Smooth muscle cell of the brain vasculature (primary cell): ENCODE measurements around the gene NRXN3.

Experiments used
- DNase-seq: peaks from one replicate; pipeline ENCODE4 v3.0.0-alpha.2; 2012; ENCODE audit warnings: low read depth, low spot score

Gene NRXN3

DNA sequence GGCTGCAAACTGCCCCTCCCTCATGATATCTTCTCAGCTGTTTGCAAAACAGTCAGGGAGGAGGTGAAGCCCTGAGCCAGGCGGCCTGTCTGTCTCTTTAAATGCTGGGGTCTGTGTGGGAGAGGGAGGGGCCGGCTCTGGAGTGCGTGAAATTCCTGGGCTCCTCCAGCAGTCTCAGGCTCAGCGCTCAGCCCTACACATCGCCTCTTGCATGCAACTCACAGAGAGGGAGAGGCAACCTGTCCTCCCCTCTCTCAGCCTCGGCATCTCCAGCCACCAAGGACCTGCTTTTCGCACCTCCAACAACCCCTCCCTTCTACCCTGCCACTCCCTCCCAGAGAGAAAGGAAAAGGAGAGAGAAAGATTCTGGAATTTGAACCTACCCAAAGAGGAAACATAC, at the start of gene NRXN3:
Gene NRXN3, plus strand, starts transcription at position 171 of the 400 bp plus-strand sequence. CDS start 72,721 bp downstream, outside the sequence.
- no peak for DNase-seq

GRCh38 chr14:78122436-78122835, 47.7 kb upstream of the NRXN3 start:
- DNase-seq = no peak

- no peak for DNase-seq
Measured at GRCh38 chr14:78123650-78124253, 46.4 kb upstream of the NRXN3 start.

GRCh38 chr14:78127961-78128360, 42.2 kb upstream of the NRXN3 start:
- no peak for DNase-seq

GRCh38 chr14:78129375-78129774, 40.8 kb upstream of the NRXN3 start:
- no peak for DNase-seq

DNA sequence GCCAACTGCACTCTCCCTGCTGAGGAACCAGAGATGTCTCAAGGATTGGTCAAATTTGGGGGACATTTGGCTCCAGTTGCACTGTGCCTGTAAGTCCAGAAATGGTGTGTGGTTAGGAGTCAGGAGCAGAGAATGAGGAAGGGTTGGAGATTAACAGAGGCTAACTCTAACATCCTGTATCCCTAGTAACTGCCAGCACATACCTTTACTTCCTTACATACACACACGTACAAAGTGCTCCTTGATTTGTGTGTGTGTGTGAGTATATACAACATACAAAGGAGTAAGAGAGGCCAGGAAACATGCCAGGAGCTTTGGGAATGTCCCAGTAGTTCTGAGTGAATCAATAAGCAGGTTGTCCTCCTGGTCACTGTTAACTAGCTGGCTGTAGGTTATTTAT, 39.8 kb upstream of the NRXN3 start:
- DNase-seq = no peak

DNA sequence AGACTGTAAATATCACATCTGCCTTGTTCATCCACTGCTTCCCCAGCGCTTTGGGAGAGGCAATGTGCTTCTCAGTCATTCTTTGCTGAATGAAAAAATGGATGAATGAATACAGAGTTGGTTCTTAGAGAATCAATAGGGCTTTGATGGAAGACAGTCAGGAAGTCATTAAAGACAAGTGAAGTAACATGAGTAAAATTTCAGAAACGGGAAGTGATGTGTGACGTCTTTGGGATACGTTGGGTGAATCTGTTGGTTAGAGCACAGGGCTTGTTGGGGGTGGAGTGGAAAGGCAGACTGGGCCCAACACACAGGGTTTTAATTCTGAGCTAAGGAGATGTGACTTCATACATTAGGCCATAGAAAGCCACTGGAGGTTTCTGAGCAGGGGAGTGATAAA, 39.0 kb upstream of the NRXN3 start:
- no peak for DNase-seq

DNA sequence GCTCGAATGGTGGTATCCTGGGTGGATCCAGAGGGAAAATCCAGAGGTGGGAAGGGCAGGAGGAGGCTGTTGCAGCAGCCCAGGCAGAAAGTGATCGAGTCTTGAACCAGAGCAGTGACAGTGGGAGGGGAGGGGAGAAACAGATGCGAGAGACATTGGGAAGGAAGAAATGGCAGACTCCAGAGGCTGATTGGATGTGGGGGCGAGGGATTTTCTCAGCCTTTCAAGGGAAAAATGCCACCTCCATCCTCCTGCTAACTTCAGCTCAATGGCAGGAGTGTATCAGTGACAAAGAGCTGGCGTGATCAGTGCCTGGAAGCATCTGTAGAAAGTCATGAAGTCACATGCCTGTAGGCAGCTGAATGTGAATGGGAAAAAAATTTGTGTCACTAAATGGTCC, 38.6 kb upstream of the NRXN3 start:
- no peak for DNase-seq

DNA sequence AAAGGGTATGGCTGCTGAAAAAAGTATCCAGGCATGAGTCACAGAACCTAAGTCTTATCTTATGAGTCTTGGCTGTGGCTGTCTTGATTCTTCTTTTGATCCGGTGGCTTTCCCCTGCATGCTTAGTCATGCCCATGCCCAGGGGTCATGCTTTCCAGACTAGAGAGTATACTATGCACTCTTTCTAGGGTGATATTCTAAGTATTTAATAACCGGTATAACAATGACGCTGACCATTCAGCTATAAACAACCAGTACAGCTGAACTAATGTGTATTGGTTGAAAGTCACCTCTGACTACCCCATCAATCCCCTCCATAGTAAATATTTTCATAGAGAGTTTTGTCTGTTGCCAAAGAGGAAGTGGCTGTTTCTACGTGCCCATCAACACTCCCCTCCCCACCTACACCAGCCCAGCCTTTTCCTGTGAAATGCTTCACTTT, 34.7 kb upstream of the NRXN3 start:
- no peak for DNase-seq

DNA sequence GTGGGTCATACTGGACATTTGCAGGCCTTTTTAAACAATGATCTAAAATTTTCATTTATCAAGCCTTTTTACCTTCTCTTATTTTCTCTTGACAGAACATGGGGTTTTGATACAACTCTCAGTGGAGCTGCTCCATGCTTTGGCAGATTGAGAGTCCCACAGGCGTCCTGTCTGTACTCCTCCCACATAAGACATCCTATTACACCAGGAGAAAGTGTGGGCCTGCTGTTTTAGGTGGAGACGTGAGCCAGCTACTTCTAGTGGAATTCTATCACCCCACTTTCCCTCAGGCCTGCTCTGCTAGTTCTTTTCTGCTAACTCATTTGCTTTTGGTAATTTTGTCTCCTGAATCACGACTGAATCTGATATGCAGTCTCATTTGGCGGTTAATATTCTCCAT, 33.5 kb upstream of the NRXN3 start:
- no peak for DNase-seq

GRCh38 chr14:78141590-78141989, 28.6 kb upstream of the NRXN3 start:
- no peak for DNase-seq

DNA sequence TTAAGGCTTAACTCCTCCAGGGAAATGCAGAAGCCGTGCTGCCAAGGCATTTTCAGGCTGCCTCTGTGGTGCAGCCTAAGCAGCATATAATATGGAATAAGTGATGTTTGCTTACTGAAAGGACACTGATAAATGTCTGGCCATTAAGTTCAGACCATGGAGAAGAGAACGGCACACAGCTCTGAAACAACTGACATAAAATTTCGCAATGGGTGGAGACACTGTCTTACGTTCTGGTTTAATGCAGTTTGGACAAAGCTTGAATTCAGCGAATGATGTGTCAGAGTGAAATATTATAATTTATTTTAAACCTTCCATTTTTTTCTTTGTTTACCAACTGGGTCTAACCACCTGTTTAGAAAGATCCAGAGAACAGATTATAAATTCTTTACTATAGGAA, 27.2 kb upstream of the NRXN3 start:
- no peak for DNase-seq

GRCh38 chr14:78143489-78144145, 26.6 kb upstream of the NRXN3 start:
- no peak for DNase-seq

DNA sequence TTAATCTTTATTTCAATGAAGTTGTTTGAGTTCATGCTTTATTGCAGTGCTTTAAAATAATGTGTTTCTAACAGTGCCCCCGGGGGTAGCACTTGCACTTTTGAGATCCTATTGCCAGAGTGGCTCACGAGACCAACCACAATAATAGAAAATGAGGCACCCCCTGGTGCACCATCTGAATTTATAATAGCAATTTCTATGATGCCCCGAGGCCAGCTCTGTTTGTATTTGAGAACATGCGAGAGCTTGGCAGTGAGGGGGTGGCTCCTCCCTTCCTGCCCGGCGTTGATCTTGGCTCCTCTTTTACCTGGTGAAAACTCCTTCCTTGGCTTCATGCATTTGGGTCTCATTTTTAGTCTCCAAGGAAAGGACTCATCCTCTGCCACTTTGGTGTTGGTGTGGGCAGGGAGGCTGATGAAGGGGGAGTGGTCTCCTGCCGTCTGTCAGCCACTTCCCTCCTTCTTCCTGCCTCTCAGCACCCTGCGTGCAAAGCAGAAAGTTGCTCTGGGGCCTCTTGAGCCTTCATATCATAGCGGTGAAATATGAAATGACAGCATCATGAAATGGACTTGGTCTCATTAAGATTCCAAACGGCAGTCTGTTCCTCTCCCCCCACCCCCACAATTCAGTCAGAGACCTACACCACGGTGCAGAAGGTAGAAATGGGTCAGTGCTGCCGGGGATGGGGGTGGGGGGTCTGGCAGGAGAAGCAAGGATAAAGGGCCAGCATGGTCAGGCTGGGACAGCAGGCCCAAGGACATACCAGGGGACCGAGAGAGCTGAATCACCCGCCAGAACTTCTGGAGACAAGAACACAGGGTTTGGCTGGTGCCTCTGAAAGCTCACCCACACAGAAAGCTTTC, 17.7 kb upstream of the NRXN3 start:
- no peak for DNase-seq

DNA sequence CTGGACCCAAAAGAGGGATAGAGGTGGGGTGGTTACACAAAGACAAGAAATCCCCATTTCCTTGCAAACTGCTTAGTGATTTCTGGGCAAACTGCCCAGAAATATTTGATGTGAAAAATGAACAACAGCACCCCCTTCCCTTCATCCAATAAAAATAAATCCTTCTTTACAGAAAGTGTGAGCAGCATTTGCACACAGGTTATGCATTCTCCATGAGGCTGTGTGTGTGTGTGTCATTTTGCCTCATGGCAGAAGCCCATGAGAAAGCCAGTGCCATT, 17.2 kb upstream of the NRXN3 start:
- DNase-seq = no peak

DNA sequence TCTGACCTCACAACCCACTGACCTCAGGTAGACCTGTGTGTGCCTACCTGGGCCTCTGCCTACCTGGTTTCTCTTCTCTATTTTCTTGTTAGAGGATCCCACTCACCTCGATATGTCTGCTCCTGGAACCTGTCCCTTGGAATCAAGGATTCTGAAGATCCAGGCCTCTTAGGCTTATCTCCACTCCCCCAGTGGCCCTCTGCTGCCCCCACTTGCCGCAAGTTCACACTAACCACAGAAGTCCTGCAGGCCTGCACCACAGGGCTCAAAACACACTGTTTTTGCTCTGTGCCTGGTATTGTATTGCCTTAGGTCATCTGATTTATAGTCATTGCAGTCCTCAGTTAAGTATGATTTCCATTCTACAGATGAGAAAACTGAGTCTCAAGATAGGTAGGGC, 15.3 kb upstream of the NRXN3 start:
- no peak for DNase-seq

GRCh38 chr14:78156196-78156595, 14.0 kb upstream of the NRXN3 start:
- DNase-seq = no peak

DNA sequence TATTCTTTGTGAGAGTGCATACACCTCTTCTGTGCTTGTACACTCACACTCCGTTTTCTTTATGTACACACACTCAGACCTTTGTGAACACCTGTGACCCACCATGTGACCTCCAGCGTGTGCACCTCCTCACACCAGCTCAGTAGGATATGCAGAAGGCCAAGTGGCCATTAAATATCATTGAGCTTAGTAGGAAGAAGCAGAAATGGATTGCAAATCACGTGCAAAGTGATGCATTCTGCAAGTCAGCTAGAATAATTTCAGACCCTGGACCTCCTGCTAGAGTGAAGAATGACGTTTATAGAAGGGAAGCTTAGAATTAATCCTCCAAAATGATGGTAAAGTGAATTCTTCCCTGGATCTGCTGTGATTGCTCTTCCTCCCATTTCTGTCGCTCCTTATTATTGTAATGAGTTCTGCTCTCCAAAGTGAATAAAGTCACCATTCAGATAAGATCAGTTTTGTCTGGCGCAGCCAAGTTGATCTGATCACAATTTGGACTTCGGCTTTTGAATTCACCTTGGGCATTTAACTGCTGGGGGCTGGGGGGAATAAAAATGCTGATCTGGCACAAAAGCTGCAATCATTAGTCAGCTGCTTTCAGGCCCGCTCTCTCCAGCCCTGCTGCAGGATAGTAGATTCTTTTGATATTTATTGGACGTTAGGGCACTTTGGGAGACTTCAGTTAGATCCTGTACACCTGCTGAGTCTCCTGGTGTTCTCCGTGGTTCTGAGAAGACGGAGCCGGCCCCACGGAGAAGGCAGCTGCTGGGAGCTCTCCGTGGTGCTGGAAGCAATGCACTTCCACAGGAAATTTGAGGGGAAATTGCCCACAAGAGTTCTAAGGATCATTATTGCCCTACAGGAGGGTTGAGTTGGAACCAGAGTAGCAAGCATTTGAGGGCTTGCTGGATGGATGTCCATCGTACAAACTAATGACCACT, 12.4 kb upstream of the NRXN3 start:
- DNase-seq = no peak

DNA sequence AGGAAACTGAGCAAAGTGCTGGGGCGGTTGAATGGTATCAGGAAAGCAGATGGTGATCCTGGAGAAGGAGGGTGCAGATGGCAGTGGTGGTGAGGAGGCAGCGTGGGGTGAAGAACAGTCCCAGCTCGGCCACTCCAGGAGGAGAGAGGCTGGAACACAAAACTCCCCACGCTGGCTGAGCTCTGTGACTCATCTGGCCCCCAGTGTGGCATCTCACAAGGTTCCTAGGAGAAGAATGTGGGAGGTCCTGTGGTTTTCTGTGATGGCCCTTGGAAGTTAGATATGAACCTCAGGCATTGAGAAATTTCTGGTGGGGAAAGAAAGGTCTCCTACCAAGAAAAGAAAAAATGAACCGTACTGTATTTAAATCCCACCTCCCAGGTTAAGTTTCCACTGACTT, 8.0 kb upstream of the NRXN3 start:
- DNase-seq = no peak

- no peak for DNase-seq
Measured at GRCh38 chr14:78164226-78164853, 5.8 kb upstream of the NRXN3 start.

DNA sequence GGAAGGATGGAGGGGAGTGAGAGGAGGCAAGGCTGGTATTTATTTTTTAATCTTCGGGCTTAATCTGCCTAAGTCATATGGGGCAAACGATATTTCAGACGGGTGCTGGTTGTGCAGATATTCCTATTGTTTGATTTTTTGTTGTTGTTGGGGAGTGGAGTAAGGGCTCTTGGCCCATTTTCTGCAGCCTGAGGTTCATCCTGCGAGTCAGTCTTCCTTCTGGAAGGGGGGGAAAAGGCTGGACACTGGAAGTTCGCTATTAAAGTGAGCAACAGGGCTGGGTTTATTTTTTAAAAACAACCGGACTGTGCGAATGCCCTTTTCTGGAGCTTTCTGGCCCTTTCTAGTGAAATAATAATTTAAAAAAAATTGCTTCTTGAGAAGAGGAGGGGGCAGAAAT, 2.3 kb downstream of the NRXN3 start:
- DNase-seq = no peak
